Astrocyte of the cerebellum (primary cell): ENCODE data around the gene TOGARAM2.
A peak's percentile ranks its signal among the peaks of the same experiment; 100 is the strongest.

Experiments
- DNase-seq: peaks from one replicate; pipeline ENCODE4 v3.0.0-alpha.2; 2011; ENCODE audit warnings: low read depth
- H3K4me3 ChIP-seq: 2 replicates; pipeline ENCODE4 v1.5.1; 2011; ENCODE audit warnings: mild to moderate bottlenecking, low read depth, low read length, moderate library complexity
- CTCF ChIP-seq: IDR thresholded peaks from 2 replicates; pipeline ENCODE4 v1.5.1; 2012; ENCODE audit warnings: low read length, low read depth, moderate library complexity, mild to moderate bottlenecking; ENCODE audit errors: missing control alignments
- in situ Hi-C: cut with HindIII; loops from 2 replicates; pipeline ENCODE4 v1.10.0; 2017; ENCODE audit warnings: low sequenced_read_pairs

TOGARAM2 gene

GRCh38 chr2:29010946-29011345 is 29.8 kb downstream of the TOGARAM2 start:
- TF ChIP-seq CTCF: no peak
- in situ Hi-C loops: loop anchor here (10.0 kb wide), 1 partner anchor 184 kb away; no protein-coding TSS in a partner anchor
- no peak for DNase-seq
- no peak overlapping the region for H3K4me3 ChIP-seq

GRCh38 chr2:29011418-29012060 is 30.4 kb downstream of the TOGARAM2 start:
- peak; percentile 21 for TF ChIP-seq CTCF
- DNase-seq: no peak
- in situ Hi-C loops: loop anchor here (10.0 kb wide), 1 partner anchor 183 kb away; no protein-coding TSS in a partner anchor
- no peak overlapping the region for H3K4me3 ChIP-seq

DNA sequence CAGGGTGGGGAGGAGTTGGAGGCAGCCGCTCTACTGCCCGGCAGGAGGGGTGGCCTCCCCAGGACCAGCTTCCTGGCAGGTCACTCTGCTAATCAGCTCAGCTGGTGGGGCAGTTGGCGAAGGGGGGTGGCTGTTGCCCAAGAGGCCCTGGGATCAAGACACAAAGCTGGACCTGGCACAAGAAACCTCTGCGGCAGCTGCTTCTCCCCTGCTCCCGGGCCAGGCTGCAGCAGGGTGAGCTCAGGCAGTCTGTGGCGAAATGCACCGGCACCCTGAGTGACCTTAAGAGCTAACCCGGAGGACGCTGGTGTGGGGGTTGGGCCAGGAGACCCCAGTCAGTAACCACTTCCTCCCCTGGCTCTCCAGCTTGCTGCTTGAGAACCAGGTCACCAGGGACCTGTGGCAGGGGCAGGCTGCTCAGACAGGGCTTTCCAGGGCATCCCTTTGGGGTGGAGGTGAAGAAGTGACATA is 31.1 kb downstream of the TOGARAM2 start:
- TF ChIP-seq CTCF: no peak
- in situ Hi-C loops: loop anchor here (10.0 kb wide), 1 partner anchor 183 kb away; no protein-coding TSS in a partner anchor
- no peak for DNase-seq
- H3K4me3 ChIP-seq: no peak overlapping the region

DNA sequence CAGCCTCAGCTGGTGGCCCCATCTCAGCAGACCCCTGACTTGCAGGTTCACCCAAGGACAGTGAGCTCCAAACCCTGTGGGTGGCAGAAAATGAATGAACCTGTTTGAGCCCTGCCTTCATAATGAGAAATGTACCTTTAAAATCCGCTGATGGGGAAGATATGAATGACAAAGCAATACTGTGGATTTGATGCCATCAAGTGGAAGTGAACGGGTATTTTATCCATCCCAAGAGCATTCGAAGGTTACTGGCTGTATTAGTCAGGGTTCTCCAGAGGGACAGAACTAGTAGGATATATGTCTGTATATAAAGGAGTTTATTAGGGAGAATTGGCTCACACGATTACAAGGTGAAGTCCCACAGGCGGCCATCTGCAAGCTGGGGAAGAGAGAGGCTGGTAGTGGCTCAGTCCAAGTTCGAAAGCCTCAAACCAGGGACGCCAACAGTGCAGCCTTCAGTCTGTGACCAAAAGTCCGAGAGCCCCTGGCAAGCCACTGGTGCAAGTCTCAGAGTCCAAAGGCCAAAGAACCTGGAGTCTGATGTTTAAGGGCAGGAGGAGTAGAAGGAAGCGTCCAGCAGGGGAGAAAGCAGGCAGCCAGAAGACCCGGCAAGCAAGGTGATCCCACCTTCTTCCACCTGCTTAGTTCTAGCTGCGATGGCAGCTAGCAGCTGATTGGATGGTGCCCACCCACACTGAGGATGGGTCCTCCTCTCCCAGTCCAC is 32.1 kb downstream of the TOGARAM2 start:
- no peak overlapping the region for H3K4me3 ChIP-seq
- in situ Hi-C loops: loop anchor here (10.0 kb wide), 1 partner anchor 182 kb away; no protein-coding TSS in a partner anchor
- no peak for DNase-seq
- TF ChIP-seq CTCF: peak; percentile 15

- DNase-seq: no peak
- in situ Hi-C loops: loop anchor here (10.0 kb wide), 1 partner anchor 180 kb away; no protein-coding TSS in a partner anchor
- no peak overlapping the region for H3K4me3 ChIP-seq
- TF ChIP-seq CTCF: no peak
These were observed 33.2 kb downstream of the TOGARAM2 start for GRCh38 chr2:29014331-29014730.

DNA sequence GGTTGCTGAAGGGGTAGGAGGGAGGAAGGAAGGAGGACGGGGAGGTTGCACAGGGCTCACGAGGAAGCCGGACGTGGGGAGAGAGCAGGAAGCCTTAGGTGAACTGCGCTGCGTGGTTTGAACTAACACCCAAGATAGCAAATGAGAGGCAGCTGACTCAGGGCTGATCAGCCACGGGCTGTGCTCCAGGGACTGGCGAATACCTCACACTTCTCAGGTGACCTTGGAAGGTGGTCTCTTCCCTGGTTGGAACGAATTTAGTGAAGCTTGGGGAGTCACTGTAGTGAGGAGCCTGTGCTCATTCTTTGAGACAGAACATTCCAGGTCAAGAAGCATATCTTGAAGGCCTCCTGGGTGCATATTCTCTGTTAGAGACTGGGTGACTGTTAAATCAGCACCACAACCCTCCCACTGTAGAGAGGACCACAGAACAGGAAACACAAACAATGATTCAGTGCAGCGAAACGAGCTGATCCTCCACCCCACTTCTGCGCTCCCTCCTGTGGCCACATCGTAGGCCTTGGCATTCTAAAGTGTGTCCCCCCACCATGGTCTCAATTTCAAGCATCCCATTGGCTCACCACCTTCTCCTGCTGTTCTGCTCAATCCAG is 33.8 kb downstream of the TOGARAM2 start:
- in situ Hi-C loops: loop anchor here (10.0 kb wide), 1 partner anchor 180 kb away; no protein-coding TSS in a partner anchor
- TF ChIP-seq CTCF: peak; percentile 52
- DNase-seq: peak; percentile 62
- H3K4me3 ChIP-seq: no peak overlapping the region
